ENCODE measurements around the gene AGFG2.
A peak's percentile ranks its signal among the peaks of the same experiment; 100 is the strongest.
"Not testable (repeated sequence)": the region's sequence is repeated elsewhere in the genome, so short reads cannot be mapped to it uniquely, and the experiment has no call there.

Gene AGFG2

GRCh38 chr7:100538654-100539435, at the start of gene AGFG2:
TSS of gene AGFG2 (plus strand) at chr7:100539203. CDS start at chr7:100539347, 144 bp downstream.
- peak; percentile 100 for DNase-seq (ENCODE audit: low read depth in 2 of 2)

GRCh38 chr7:100489824-100490223, 49.2 kb upstream of the AGFG2 start:
- DNase-seq (ENCODE audit: low read depth in 2 of 2): no peak

- DNase-seq (ENCODE audit: low read depth in 2 of 2): no peak
Measured at GRCh38 chr7:100490483-100491191, 48.4 kb upstream of the AGFG2 start.

GRCh38 chr7:100491192-100491578, 47.8 kb upstream of the AGFG2 start:
- DNase-seq (ENCODE audit: low read depth in 2 of 2): no peak

- no peak for DNase-seq (ENCODE audit: low read depth in 2 of 2)
Measured at GRCh38 chr7:100492738-100493475, 46.1 kb upstream of the AGFG2 start.

- no peak for DNase-seq (ENCODE audit: low read depth in 2 of 2)
Measured at GRCh38 chr7:100493476-100494264, 45.3 kb upstream of the AGFG2 start.

GRCh38 chr7:100496509-100496908, 42.5 kb upstream of the AGFG2 start:
- no peak for DNase-seq (ENCODE audit: low read depth in 2 of 2)

GRCh38 chr7:100500743-100501142, 38.3 kb upstream of the AGFG2 start:
- DNase-seq (ENCODE audit: low read depth in 2 of 2): not testable (repeated sequence)

GRCh38 chr7:100504031-100504430, 35.0 kb upstream of the AGFG2 start:
- DNase-seq (ENCODE audit: low read depth in 2 of 2): not testable (repeated sequence)

GRCh38 chr7:100504887-100505611, 34.0 kb upstream of the AGFG2 start:
- DNase-seq (ENCODE audit: low read depth in 2 of 2): no peak

- DNase-seq (ENCODE audit: low read depth in 2 of 2): no peak
Measured at GRCh38 chr7:100506356-100506923, 32.6 kb upstream of the AGFG2 start.

GRCh38 chr7:100509231-100509630, 29.8 kb upstream of the AGFG2 start:
- DNase-seq (ENCODE audit: low read depth in 2 of 2): no peak

- DNase-seq (ENCODE audit: low read depth in 2 of 2): no peak
Measured at GRCh38 chr7:100510437-100511239, 28.4 kb upstream of the AGFG2 start.

GRCh38 chr7:100513212-100513810, 25.7 kb upstream of the AGFG2 start:
- DNase-seq (ENCODE audit: low read depth in 2 of 2): no peak

- no peak for DNase-seq (ENCODE audit: low read depth in 2 of 2)
Measured at GRCh38 chr7:100515072-100515532, 23.9 kb upstream of the AGFG2 start.

GRCh38 chr7:100516135-100516812, 22.7 kb upstream of the AGFG2 start:
- DNase-seq (ENCODE audit: low read depth in 2 of 2): peak in 1 of 2 donors; percentile 1

- no peak for DNase-seq (ENCODE audit: low read depth in 2 of 2)
Measured at GRCh38 chr7:100517305-100517704, 21.7 kb upstream of the AGFG2 start.

- DNase-seq (ENCODE audit: low read depth in 2 of 2): no peak
Measured at GRCh38 chr7:100519580-100519979, 19.4 kb upstream of the AGFG2 start.

- no peak for DNase-seq (ENCODE audit: low read depth in 2 of 2)
Measured at GRCh38 chr7:100520138-100520537, 18.9 kb upstream of the AGFG2 start.

All from stimulated activated CD8-positive, alpha-beta memory T cell treated with anti-CD3 and anti-CD28 coated beads, Interleukin-15, amount 100 ng/mL, for 4 hours (primary cell).